ENCODE results near the gene RSBN1L. TPM values are rescaled to one million over a fixed set of nuclear protein-coding genes. Genes with fewer than 3 reads are reported as not detected.

Gene RSBN1L
- total and polyA plus RNA-seq, 2 donors (not counting 3 experiments of a cell fraction or from before 2014, with no cell fraction given), result 3.0 to 13.1 TPM

DNA sequence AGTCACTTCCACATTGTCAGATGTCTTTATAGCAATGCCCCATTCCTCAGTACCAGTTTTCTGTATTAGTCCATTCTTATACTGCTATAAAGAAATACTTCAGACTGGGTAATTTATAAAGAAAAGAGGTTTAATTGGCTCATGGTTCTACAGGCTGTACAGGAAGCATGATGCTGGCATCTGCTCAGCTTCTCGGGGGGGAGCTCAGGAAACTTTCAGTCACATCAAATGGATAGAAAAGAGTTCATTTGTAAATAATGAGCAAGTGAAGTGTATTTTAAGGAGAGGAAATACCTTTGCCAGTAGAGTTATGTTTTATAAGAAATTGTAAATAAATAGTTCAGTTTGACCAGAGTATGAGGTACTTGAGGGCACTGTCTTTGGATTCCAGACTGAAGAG, 51.5 kb downstream of the RSBN1L start:
- Histone ChIP-seq H3K27ac (ENCODE audit: insufficient read depth, low read depth, low read length) (no peak overlapping the region), H2AFZ (ENCODE audit: low read depth, low read length) (no peak overlapping the region), H3K4me2 (ENCODE audit: insufficient read depth, low read length) (no peak overlapping the region), H4K20me1 (replicated peaks; ENCODE audit: control insufficient read depth, extremely low read depth, insufficient read depth, low read length) (no peaks in the 10 kb centered on the region), H3K27me3 (ENCODE audit: control insufficient read depth in 2 of 2, insufficient read depth in 2 of 2, low read length in 2 of 2) (no peaks in the 10 kb centered on the region), H3K9me1 (replicated peaks; ENCODE audit: control insufficient read depth, extremely low read depth, insufficient read depth, low read length) (no peaks in the 10 kb centered on the region), H3K79me2 (ENCODE audit: control insufficient read depth, insufficient read depth, low read length) (peaks cover 7% of the 10 kb centered on the region), H3K36me3 (ENCODE audit: control insufficient read depth in 2 of 2, extremely low read depth in 1 of 2, insufficient read depth in 2 of 2, low read length in 2 of 2) (peaks cover 0 to 3% of the 10 kb centered on the region in 2 experiments), H3K9ac (replicated peaks; ENCODE audit: extremely low read depth, insufficient read depth, low read length) (no peak overlapping the region), H3K4me1 (ENCODE audit: control insufficient read depth, extremely low read depth, insufficient read depth, low read length) (no peaks in the 10 kb centered on the region), H3K4me3 (replicated peaks in 1 of 3; ENCODE audit: insufficient read depth in 1 of 3, low read depth in 1 of 3, low read length in 3 of 3) (no peak overlapping the region), H3K9me3 (replicated peaks; ENCODE audit: control insufficient read depth, insufficient read depth, low read length) (no peaks in the 10 kb centered on the region)
- FAIRE-seq, result no peak
- no TSS peak for BruUV-seq (replicated peaks)
- peak; percentile 29 for DNase-seq (ENCODE audit: low read depth, low spot score)
- ChIA-PET CTCF (interaction anchor here (1.0 to 2.6 kb wide), 8 partner anchors 9 to 97 kb away, joined by 3 to 18 read pairs (median 6); partner anchors contain the start of genes PHTF2 and TMEM60), POLR2A (no interaction called here)
- intact Hi-C loops (cut with micrococcal nuclease) (no loop called here), dilution Hi-C loops (cut with MboI; ENCODE audit: extremely low pct_ligation_motif_present, low sequenced_read_pairs) (no loop called here)
- no peak for TF ChIP-seq MAX (IDR thresholded peaks at IDR 0.05; ENCODE audit: insufficient read depth, insufficient read length)

DNA sequence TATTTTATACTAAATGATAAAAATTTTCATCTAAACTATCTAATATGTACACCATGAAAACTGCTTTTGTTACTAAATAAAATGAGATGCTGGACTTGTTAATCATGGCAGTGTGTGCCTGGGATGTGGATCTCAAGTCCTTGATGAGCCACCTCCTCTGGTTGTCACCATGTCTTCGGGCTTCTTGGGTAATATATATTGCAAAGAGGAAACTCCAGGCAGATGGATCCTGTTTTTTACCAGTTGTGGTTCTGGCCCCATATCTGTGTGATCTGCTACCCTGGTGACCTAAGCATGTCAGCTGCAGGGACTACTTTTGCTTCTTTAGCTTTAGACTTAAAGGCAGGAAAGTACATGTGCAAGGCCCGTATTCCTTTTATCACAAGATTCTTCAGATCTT, 55.8 kb downstream of the RSBN1L start:
- Histone ChIP-seq H3K27ac (ENCODE audit: insufficient read depth, low read depth, low read length) (no peak overlapping the region), H3K9me1 (replicated peaks; ENCODE audit: control insufficient read depth, extremely low read depth, insufficient read depth, low read length) (no peaks in the 10 kb centered on the region), H3K9ac (replicated peaks; ENCODE audit: extremely low read depth, insufficient read depth, low read length) (no peak overlapping the region), H3K4me3 (replicated peaks in 1 of 3; ENCODE audit: insufficient read depth in 1 of 3, low read depth in 1 of 3, low read length in 3 of 3) (no peak overlapping the region), H3K36me3 (ENCODE audit: control insufficient read depth in 2 of 2, extremely low read depth in 1 of 2, insufficient read depth in 2 of 2, low read length in 2 of 2) (peaks cover 0 to 3% of the 10 kb centered on the region in 2 experiments), H2AFZ (ENCODE audit: low read depth, low read length) (no peak overlapping the region), H3K79me2 (ENCODE audit: control insufficient read depth, insufficient read depth, low read length) (peaks cover 18% of the 10 kb centered on the region), H4K20me1 (replicated peaks; ENCODE audit: control insufficient read depth, extremely low read depth, insufficient read depth, low read length) (peaks cover 2% of the 10 kb centered on the region), H3K4me2 (ENCODE audit: insufficient read depth, low read length) (no peak overlapping the region), H3K9me3 (replicated peaks; ENCODE audit: control insufficient read depth, insufficient read depth, low read length) (no peaks in the 10 kb centered on the region), H3K4me1 (ENCODE audit: control insufficient read depth, extremely low read depth, insufficient read depth, low read length) (no peaks in the 10 kb centered on the region), H3K27me3 (ENCODE audit: control insufficient read depth in 2 of 2, insufficient read depth in 2 of 2, low read length in 2 of 2) (no peaks in the 10 kb centered on the region)
- ChIA-PET CTCF (interaction anchor here (0.8 to 2.6 kb wide), 2 partner anchors 79 to 100 kb away, joined by 3 to 19 read pairs; no protein-coding TSS in a partner anchor), POLR2A (no interaction called here)
- intact Hi-C loops (cut with micrococcal nuclease) (no loop called here), dilution Hi-C loops (cut with MboI; ENCODE audit: extremely low pct_ligation_motif_present, low sequenced_read_pairs) (no loop called here)
- FAIRE-seq, result peak; percentile 12
- peak; percentile 76 for DNase-seq (ENCODE audit: low read depth, low spot score)
- no TSS peak for BruUV-seq (replicated peaks)
- TF ChIP-seq POLR2A (IDR thresholded peaks at IDR 0.05; ENCODE audit: low read depth, low read length) (no peak), MYC (IDR thresholded peaks at IDR 0.05; ENCODE audit: low read depth, low read length) (no peak), EZH2 (IDR thresholded peaks at IDR 0.05; ENCODE audit: borderline replicate concordance, low read depth, low read length, severe bottlenecking) (no peak), POLR2AphosphoS5 (IDR thresholded peaks at IDR 0.05; ENCODE audit: insufficient read depth, low read depth, low read length) (no peak), CTCF (IDR thresholded peaks at IDR 0.05; ENCODE audit: extremely low read depth in 1 of 2, insufficient read depth in 1 of 2, low read depth in 1 of 2, low read length in 2 of 2) (no peak), MAX (IDR thresholded peaks at IDR 0.05; ENCODE audit: insufficient read depth, insufficient read length) (no peak), FOS (IDR thresholded peaks at IDR 0.05; ENCODE audit: borderline replicate concordance, insufficient read depth, low read length) (no peak), JUN (IDR thresholded peaks at IDR 0.05; ENCODE audit: borderline replicate concordance, insufficient read depth, insufficient read length, low read depth) (no peak), GATA2 (IDR thresholded peaks at IDR 0.05; ENCODE audit: insufficient read depth, insufficient read length, low read depth, low read length) (no peak)
